22Rv1 (cell line): ENCODE results near the gene C1QA.

ENCODE experiments used
- CTCF ChIP-seq: fragments of 450-650 bp; IDR thresholded peaks from 2 replicates; pipeline ENCODE4 v1.5.1; 2017; ENCODE audit warnings: mild to moderate bottlenecking
- ZFX ChIP-seq: fragments of 450-650 bp; IDR thresholded peaks from 2 replicates; pipeline ENCODE4 v1.6.1; 2017; ENCODE audit warnings: antibody characterized with exemption, borderline replicate concordance

- TF ChIP-seq CTCF = no peak
- TF ChIP-seq ZFX = no peak
These were observed 24.4 kb downstream of the C1QA start for GRCh38 chr1:22660716-22661241.
